Loucy (cell line): ENCODE measurements around the gene TMEM82.

Experiments used
- H2AFZ ChIP-seq: fragments of 200-600 bp; sonication (generic); 2 replicates; pipeline ENCODE4 v1.6.0; 2016; ENCODE audit warnings: antibody characterized with exemption, mild to moderate bottlenecking, low read length, moderate library complexity
- H3F3A ChIP-seq: fragments of 200-600 bp; 2 replicates; pipeline ENCODE4 v1.6.0; 2016; ENCODE audit warnings: antibody characterized with exemption, low read depth, mild to moderate bottlenecking
- H3K27me3 ChIP-seq: fragments of 200-600 bp; sonication (generic); 2 replicates; pipeline ENCODE4 v1.6.1; 2014; ENCODE audit warnings: low read length, mild to moderate bottlenecking; ENCODE audit not compliant: insufficient read depth, poor library complexity, severe bottlenecking
- H3K36me3 ChIP-seq: fragments of 200-600 bp; sonication (generic); 2 replicates; pipeline ENCODE4 v1.6.1; 2016; ENCODE audit warnings: low read length; ENCODE audit not compliant: insufficient read depth
- H3K4me1 ChIP-seq: fragments of 200-600 bp; sonication (generic); 2 replicates; pipeline ENCODE4 v1.5.1; 2014; ENCODE audit warnings: low read length, mild to moderate bottlenecking; ENCODE audit not compliant: insufficient read depth, poor library complexity, severe bottlenecking
- H3K4me2 ChIP-seq: fragments of 200-600 bp; sonication (generic); 2 replicates; pipeline ENCODE4 v1.6.0; 2014; ENCODE audit warnings: antibody characterized with exemption, low read length, low read depth, mild to moderate bottlenecking; ENCODE audit not compliant: poor library complexity, severe bottlenecking
- H3K4me3 ChIP-seq: fragments of 200-600 bp; sonication (generic); 2 replicates; pipeline ENCODE4 v1.5.1; 2014; ENCODE audit warnings: low read length, mild to moderate bottlenecking, mixed read lengths; ENCODE audit not compliant: poor library complexity, severe bottlenecking
- H3K79me2 ChIP-seq: fragments of 200-600 bp; sonication (generic); 2 replicates; pipeline ENCODE4 v1.6.1; 2014; ENCODE audit warnings: low read length; ENCODE audit not compliant: insufficient read depth
- H3K9ac ChIP-seq: fragments of 200-600 bp; sonication (generic); 2 replicates; pipeline ENCODE4 v1.6.0; 2014; ENCODE audit warnings: mild to moderate bottlenecking, low read depth, low read length, moderate library complexity; ENCODE audit not compliant: poor library complexity, severe bottlenecking
- H3K9me2 ChIP-seq: fragments of 200-600 bp; sonication (generic); replicated peaks from 2 replicates; pipeline ENCODE4 v1.6.1; 2016; ENCODE audit warnings: low read depth, low read length, mixed read lengths
- H3K9me3 ChIP-seq: fragments of 200-600 bp; sonication (generic); 2 replicates; pipeline ENCODE4 v1.6.1; 2014; ENCODE audit warnings: mild to moderate bottlenecking, antibody characterized with exemption, low read length, low read depth; ENCODE audit not compliant: insufficient read depth
- H4K20me1 ChIP-seq: fragments of 200-600 bp; sonication (generic); 2 replicates; pipeline ENCODE4 v1.6.0; 2014; ENCODE audit warnings: antibody characterized with exemption, low read length, mild to moderate bottlenecking; ENCODE audit not compliant: insufficient read depth, poor library complexity, severe bottlenecking
- EZH2phosphoT487 ChIP-seq: fragments of 200-600 bp; IDR thresholded peaks from 2 replicates; pipeline ENCODE4 v1.6.1; 2018; ENCODE audit warnings: antibody characterized with exemption, mild to moderate bottlenecking, moderate library complexity, borderline replicate concordance
- TF ChIP-seq, protein P1 (sequence below): fragments of 200-600 bp; sonication (generic); conservative IDR thresholded peaks from 2 replicates; pipeline ENCODE4 v1.5.1; 2014; ENCODE audit warnings: mild to moderate bottlenecking, antibody characterized with exemption, low read length

The TMEM82 gene

DNA sequence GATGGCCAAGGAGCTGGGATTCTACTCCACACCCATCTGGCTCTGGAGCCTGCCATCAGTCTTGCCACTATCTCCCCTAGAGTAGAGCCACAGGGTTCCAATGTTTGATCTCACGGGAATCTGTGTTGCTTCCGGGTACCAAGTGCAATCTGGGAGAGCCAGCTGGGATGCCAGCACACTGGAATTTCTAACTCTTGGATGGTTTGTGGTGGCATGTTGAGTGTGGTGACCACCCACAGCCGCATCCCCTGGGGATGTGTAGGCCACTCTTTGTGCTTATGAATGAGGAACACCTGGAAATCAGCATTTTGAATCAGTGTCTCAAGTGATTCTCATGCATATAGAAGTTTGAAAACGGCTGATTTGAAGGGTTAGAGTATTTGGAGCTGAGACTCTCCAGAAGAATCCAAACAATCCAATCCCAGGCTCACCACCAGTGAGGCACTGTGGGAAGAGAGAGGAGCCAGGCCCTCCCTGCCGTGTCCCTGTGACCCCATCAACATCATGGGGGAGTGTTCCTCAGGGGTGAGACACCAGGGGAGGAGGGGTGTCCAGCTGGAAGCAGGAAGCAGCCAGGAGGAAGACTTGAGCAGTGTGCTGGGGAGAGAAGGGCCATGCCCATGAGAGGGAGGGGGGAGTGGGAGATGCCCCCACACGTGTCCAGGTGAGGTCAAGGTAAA lies 29.7 kb downstream of the TMEM82 start:
- Histone ChIP-seq H3K4me2 (no peak overlapping the region), H3K79me2 (no peaks in the 10 kb centered on the region), H4K20me1 (no peaks in the 10 kb centered on the region), H2AFZ (no peak overlapping the region), H3K9me3 (no peaks in the 10 kb centered on the region), H3K4me1 (no peaks in the 10 kb centered on the region), H3K9me2 (no peaks in the 10 kb centered on the region), H3K9ac (no peak overlapping the region), H3K27me3 (no peaks in the 10 kb centered on the region), H3F3A (no peaks in the 10 kb centered on the region), H3K36me3 (no peaks in the 10 kb centered on the region), H3K4me3 (no peak overlapping the region)
- TF ChIP-seq EZH2phosphoT487: no peak
- TF ChIP-seq, protein P1, sequence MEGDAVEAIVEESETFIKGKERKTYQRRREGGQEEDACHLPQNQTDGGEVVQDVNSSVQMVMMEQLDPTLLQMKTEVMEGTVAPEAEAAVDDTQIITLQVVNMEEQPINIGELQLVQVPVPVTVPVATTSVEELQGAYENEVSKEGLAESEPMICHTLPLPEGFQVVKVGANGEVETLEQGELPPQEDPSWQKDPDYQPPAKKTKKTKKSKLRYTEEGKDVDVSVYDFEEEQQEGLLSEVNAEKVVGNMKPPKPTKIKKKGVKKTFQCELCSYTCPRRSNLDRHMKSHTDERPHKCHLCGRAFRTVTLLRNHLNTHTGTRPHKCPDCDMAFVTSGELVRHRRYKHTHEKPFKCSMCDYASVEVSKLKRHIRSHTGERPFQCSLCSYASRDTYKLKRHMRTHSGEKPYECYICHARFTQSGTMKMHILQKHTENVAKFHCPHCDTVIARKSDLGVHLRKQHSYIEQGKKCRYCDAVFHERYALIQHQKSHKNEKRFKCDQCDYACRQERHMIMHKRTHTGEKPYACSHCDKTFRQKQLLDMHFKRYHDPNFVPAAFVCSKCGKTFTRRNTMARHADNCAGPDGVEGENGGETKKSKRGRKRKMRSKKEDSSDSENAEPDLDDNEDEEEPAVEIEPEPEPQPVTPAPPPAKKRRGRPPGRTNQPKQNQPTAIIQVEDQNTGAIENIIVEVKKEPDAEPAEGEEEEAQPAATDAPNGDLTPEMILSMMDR: no peak

DNA sequence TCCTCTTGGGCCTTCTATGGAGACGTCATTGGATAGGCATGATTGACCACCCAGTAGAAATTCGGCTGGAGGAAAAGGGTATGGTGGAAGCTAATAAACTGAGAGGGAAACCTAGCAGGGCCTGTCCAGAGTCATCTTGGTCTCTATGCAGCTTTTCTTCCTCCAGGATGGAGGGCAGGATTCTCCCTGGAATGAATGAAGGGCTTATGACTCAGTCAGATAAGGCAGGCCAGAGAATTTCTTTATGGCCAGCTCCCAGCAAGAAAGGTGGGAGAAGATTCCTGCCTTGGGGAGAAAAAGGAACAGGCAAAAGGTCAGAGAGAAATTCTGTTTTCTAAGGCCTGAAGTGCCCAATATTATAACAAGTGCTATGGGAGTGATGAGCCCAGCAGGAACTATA lies 33.4 kb downstream of the TMEM82 start:
- H4K20me1 ChIP-seq: no peaks in the 10 kb centered on the region
- no peaks in the 10 kb centered on the region for H3K4me1 ChIP-seq
- no peak overlapping the region for H3K4me2 ChIP-seq
- H3K27me3 ChIP-seq: no peaks in the 10 kb centered on the region
- H3K9me2 ChIP-seq: no peaks in the 10 kb centered on the region
- no peaks in the 10 kb centered on the region for H3K9me3 ChIP-seq
- no peaks in the 10 kb centered on the region for H3K79me2 ChIP-seq
- no peaks in the 10 kb centered on the region for H3F3A ChIP-seq
- H2AFZ ChIP-seq: no peak overlapping the region
- H3K4me3 ChIP-seq: no peak overlapping the region
- H3K36me3 ChIP-seq: no peaks in the 10 kb centered on the region
- no peak for TF ChIP-seq EZH2phosphoT487
- TF ChIP-seq, protein P1: no peak
- H3K9ac ChIP-seq: no peak overlapping the region

- Histone ChIP-seq H3K79me2 (no peaks in the 10 kb centered on the region), H3K27me3 (no peaks in the 10 kb centered on the region), H3K4me3 (no peak overlapping the region), H2AFZ (no peak overlapping the region), H3F3A (no peaks in the 10 kb centered on the region), H3K4me2 (no peak overlapping the region), H3K9ac (no peak overlapping the region), H4K20me1 (no peaks in the 10 kb centered on the region), H3K9me3 (no peaks in the 10 kb centered on the region), H3K36me3 (no peaks in the 10 kb centered on the region), H3K4me1 (no peaks in the 10 kb centered on the region), H3K9me2 (no peaks in the 10 kb centered on the region)
- TF ChIP-seq EZH2phosphoT487: no peak
- TF ChIP-seq, protein P1: no peak
These were observed 35.8 kb downstream of the TMEM82 start for GRCh38 chr1:15777909-15778707.
